ENCODE results near the gene FHIT.

Gene FHIT

DNA sequence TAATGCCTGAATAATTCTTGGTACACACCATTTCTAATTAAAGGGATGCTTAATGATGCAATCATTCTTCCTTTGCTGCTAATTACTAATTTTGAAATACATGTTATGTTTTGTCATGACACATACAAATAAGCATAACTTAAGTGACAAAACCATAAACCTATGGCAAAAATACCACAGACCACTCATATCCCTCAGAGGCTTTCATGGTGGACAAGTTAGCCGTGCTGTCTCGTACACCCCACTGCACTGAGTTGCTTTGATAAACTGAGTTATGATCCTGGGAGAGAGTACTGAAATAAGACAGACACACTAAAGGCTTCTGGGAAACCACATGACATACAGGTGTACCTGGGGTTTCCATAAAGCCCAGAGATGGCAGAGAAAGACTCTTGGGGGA is 913.8 kb downstream of the FHIT start:
- no peak for DNase-seq (ENCODE audit: low read depth, low spot score)

DNA sequence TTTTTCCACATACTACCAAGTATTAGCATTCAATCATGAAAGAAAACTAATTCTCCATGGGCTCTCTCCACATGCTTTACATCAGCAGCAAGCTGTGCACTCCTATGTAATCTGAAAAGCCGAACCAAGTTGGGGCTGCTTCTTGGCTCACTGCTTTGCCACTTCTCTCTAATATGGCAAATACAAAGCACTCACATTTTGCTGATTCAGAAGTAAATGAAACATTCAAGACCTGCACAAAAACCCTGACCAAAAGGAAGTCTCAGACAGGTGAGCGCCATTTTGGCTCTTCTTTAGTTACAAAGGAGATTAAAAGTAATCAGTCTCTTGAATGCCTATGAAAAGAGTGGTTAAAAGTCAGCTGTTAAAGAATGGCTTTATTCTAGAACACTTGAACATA is 915.2 kb downstream of the FHIT start:
- no peak for DNase-seq (ENCODE audit: low read depth, low spot score)
- H3K27ac ChIP-seq, result no peak overlapping the region

More for the DNA sequence above, 913.8 kb downstream of the FHIT start:
- no peak overlapping the region for H3K27ac ChIP-seq

- no peak overlapping the region for H3K27ac ChIP-seq
- no peak for DNase-seq (ENCODE audit: low read depth, low spot score)
Measured at GRCh38 chr3:60333710-60334109, 917.5 kb downstream of the FHIT start.

GRCh38 chr3:60330107-60330506 is 921.1 kb downstream of the FHIT start:
- no peak for DNase-seq (ENCODE audit: low read depth, low spot score)
- H3K27ac ChIP-seq, result no peak overlapping the region

DNA sequence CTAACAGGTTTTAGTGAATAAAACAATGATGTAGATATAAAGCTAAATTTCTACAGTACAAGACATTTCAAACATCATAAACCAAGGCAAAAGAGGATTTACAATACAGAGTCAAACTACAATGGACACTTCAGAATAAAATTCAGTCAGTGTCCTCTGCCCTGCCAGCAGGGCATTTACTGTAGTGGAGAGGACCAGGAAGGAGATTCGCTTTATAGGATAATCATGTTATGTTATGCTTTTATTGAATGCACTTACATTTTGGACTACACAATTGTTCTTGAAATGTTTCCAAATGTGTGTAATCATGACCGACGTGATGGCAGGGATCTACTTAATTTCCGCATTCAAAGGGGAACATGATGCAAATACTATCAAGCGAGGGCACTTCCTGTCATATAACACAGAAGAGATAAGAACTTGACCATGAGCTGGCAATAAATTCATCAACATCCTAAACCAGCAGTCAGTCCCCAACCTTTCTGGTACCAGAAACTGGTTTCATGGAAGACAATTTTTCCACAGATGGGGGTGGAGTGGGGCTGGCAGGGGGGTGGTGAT is 925.6 kb downstream of the FHIT start:
- H3K27ac ChIP-seq, result no peak overlapping the region

GRCh38 chr3:60323651-60324050 is 927.6 kb downstream of the FHIT start:
- H3K27ac ChIP-seq, result no peak overlapping the region
- DNase-seq (ENCODE audit: low read depth, low spot score), result no peak

More for the DNA sequence above, 925.6 kb downstream of the FHIT start:
- DNase-seq (ENCODE audit: low read depth, low spot score), result no peak

DNA sequence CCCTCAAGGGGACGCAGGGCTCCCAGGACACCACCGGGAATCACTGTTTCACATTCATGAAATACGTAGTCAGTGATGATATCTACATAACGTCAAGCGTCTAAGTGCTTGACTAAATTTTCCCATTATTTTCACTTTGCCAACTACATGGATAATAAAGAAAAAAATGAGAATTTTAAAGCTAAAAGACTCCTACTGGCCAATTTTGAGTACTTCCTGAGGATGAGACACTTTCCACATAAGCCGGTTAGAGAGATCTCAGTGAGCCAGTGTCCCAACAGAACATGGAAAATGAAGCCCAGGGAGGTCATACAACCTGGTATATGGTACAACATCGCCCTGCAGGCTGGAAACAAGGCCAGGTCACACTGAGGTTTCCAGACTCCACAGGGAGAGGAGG is 928.1 kb downstream of the FHIT start:
- H3K27ac ChIP-seq, result no peak overlapping the region
- no peak for DNase-seq (ENCODE audit: low read depth, low spot score)

- DNase-seq (ENCODE audit: low read depth, low spot score), result no peak
- H3K27ac ChIP-seq, result no peak overlapping the region
Measured at GRCh38 chr3:60322298-60322856, 928.9 kb downstream of the FHIT start.

- H3K27ac ChIP-seq, result no peak overlapping the region
Measured at GRCh38 chr3:60319179-60319858, 931.9 kb downstream of the FHIT start.

GRCh38 chr3:60316121-60316797 is 935.0 kb downstream of the FHIT start:
- no peak overlapping the region for H3K27ac ChIP-seq
- DNase-seq (ENCODE audit: low read depth, low spot score), result no peak

More at GRCh38 chr3:60319179-60319858, 931.9 kb downstream of the FHIT start:
- DNase-seq (ENCODE audit: low read depth, low spot score), result no peak

DNA sequence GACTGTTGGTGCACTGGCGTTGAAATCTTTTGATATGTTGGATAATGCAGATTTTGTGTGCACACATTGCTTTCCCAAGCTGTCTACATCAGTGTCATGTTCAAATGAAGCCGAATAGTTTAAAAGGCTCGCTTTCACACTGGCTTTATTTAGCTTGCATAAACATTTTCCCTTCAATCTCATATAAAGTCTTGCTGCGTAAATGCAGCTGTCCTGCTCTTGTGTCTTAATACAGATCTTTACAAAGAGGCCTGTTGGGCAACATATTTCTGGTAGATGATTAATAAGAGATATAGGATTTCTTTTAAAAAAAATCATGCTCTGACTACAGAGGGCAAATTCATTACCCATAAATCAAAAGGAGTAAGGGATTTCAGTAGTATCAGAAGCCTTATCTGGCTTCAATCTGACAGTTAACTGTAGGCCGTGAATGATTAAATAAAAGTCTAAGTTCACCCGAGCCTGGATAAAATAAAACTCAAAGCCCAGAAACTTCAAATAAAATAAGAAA is 937.2 kb downstream of the FHIT start:
- DNase-seq (ENCODE audit: low read depth, low spot score), result no peak
- H3K27ac ChIP-seq, result no peak overlapping the region

DNA sequence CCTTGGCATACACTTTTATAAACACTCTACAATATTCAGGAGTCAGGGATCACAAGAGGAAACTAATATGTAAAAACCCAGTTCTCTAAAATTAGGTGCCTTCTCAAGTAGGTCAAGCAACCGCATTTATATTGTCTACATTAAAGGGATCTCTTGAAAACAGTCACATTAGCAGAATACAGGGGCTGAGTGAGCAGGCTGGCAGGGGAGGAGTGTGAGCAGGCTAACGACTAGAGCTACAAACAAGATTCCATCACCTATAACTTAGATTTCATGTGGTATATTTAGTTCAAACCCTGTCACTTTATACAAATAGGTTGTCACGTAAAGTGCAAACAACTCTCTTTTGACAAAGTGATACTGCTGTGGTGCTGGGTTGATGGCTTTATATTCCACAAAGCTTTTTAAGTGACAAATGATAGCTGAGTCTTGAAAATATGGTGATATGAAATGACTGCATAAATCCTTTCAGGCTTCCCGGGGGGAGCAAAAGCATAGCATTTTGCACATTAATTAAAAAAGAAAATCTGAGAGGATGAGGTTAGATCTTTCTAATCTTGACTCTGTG is 937.9 kb downstream of the FHIT start:
- DNase-seq (ENCODE audit: low read depth, low spot score), result no peak
- no peak overlapping the region for H3K27ac ChIP-seq

DNA sequence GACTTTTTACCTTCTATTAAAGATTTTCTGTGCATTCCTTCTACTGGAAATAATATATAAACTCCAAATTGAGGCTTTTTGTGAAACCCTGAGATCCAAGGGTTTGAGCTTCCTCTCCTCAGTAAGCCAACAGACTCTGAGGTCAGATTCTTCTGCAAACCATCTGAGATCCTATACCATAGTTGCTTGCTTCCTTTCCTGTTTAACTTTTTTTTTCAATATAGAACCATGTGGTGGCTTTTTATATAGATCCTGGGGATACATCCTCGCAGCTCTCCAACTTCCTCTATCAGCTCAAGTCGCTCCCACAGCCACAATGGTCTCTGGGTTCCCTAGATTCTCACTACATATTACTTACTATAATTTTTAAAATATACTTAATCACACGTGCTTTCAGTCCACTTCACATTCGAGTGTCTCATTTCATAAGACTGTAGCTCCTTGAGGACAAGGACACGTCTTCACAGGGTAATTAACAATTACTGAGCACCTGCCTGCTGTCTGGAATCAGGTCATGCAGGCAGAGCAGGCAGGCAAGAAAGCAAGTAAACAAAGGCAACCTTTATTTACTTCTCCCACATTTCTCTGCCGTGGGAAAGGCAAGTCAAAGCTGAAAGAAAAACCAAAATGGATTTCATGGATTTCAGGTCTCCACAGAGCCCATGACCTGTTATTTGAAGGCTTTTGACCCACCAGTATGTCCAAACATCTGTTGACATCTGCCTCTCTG is 941.5 kb downstream of the FHIT start:
- no peak overlapping the region for H3K27ac ChIP-seq
- DNase-seq (ENCODE audit: low read depth, low spot score), result no peak

DNA sequence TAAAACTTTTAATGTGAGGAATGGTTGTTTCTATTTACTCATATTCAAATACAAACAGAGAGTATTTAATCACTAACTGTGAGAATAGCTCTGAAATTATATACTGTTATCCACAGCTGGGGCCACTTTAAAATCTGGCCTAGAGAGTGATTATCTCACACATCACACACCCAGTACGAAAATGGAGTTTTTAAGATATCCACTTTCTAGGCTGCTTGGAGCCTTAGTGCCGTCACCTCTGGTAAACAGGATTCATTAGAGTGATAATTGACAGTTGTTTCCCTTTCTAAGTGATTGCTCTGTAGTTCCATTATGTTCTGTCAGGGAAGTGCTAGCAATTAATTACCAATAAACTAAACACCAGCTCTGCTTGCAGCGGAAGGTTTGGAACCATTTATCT is 942.4 kb downstream of the FHIT start:
- H3K27ac ChIP-seq, result no peak overlapping the region
- DNase-seq (ENCODE audit: low read depth, low spot score), result no peak

GRCh38 chr3:60307562-60308199 is 943.6 kb downstream of the FHIT start:
- no peak overlapping the region for H3K27ac ChIP-seq
- no peak for DNase-seq (ENCODE audit: low read depth, low spot score)

GRCh38 chr3:60304112-60304511 is 947.1 kb downstream of the FHIT start:
- no peak for DNase-seq (ENCODE audit: low read depth, low spot score)
- no peak overlapping the region for H3K27ac ChIP-seq

DNA sequence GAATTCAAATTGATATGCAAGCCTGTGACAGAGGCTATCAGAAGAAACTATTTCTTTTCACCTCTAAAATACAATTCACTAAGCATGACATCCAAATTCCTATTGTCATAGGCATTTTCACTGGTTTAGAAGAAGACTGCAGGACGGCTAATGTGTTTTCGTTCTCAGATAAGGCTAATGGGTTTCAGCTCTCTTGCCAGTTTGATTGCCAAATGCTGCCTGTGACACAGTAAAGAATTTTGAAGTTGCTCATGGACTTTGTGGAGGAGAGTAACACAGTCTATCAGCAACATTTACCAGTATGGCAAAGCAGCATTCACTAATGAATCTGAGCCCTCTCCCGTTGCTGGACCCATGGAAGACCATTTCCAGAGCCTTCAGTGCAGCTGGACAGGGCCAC is 948.1 kb downstream of the FHIT start:
- no peak for DNase-seq (ENCODE audit: low read depth, low spot score)
- H3K27ac ChIP-seq, result no peak overlapping the region

DNA sequence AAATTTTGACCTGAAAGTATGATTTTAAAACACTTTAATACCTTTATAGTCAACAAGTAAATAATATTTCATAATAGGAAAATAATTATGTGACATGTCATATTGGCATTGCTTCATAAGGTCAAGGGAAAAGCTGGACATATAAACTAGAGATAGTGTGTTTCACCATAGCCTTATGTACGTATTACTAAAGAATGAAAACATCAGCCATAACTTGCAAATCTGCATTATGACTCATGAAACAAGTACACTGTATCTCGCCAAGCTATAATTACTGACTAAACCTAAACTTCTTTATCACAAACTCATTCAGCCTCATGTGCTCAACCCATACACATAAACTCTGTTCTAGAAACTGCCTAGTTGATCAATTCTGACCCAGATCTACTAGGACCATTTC is 950.1 kb downstream of the FHIT start:
- DNase-seq (ENCODE audit: low read depth, low spot score), result no peak
- no peak overlapping the region for H3K27ac ChIP-seq

- no peak overlapping the region for H3K27ac ChIP-seq
- no peak for DNase-seq (ENCODE audit: low read depth, low spot score)
Measured at GRCh38 chr3:60298141-60298540, 953.1 kb downstream of the FHIT start.

GRCh38 chr3:60294181-60294580 is 957.1 kb downstream of the FHIT start:
- H3K27ac ChIP-seq, result no peak overlapping the region
- no peak for DNase-seq (ENCODE audit: low read depth, low spot score)

Measured in epithelial cell of prostate (primary cell).